NCI-H510A (cell line): ENCODE results near the gene SUN2.
A peak's percentile ranks its signal among the peaks of the same experiment; 100 is the strongest.
"Not testable (repeated sequence)": the region's sequence is repeated elsewhere in the genome, so short reads cannot be mapped to it uniquely, and the experiment has no call there.

Experiments
- DNase-seq: peaks from one replicate; lab custom pipeline; 2025; lab: John Stamatoyannopoulos, UW

The SUN2 gene

GRCh38 chr22:38755911-38756532 lies at the start of gene SUN2:
TSS of gene SUN2 (minus strand) at chr22:38755998. CDS start at chr22:38752628, 3,370 bp downstream.
- no peak for DNase-seq

- DNase-seq: not testable (repeated sequence)
These were observed 49.3 kb upstream of the SUN2 start for GRCh38 chr22:38805041-38805593.

GRCh38 chr22:38802671-38803121 lies 46.9 kb upstream of the SUN2 start:
- DNase-seq: no peak

GRCh38 chr22:38799265-38800002 lies 43.6 kb upstream of the SUN2 start:
- DNase-seq: no peak

- DNase-seq: no peak
These were observed 42.7 kb upstream of the SUN2 start for GRCh38 chr22:38798496-38798895.

GRCh38 chr22:38796262-38796957 lies 40.6 kb upstream of the SUN2 start:
- no peak for DNase-seq

- DNase-seq: no peak
These were observed 39.8 kb upstream of the SUN2 start for GRCh38 chr22:38795569-38795968.

- peak; percentile 84 for DNase-seq
These were observed 38.1 kb upstream of the SUN2 start, which contains the start of gene DNAL4 for GRCh38 chr22:38793721-38794466. TSS of gene DNAL4 (minus strand) at chr22:38794143. CDS start at chr22:38782731, 11,412 bp downstream.

GRCh38 chr22:38793317-38793716 lies 37.5 kb upstream of the SUN2 start:
- DNase-seq: no peak

GRCh38 chr22:38792833-38793232 lies 37.0 kb upstream of the SUN2 start:
- DNase-seq: no peak

- DNase-seq: no peak
These were observed 33.8 kb upstream of the SUN2 start for GRCh38 chr22:38789606-38790005.

- DNase-seq: no peak
These were observed 33.0 kb upstream of the SUN2 start for GRCh38 chr22:38788846-38789245.

- DNase-seq: no peak
These were observed 32.4 kb upstream of the SUN2 start for GRCh38 chr22:38788021-38788816.

- DNase-seq: no peak
These were observed 30.8 kb upstream of the SUN2 start for GRCh38 chr22:38786631-38787030.

GRCh38 chr22:38784856-38785255 lies 29.1 kb upstream of the SUN2 start:
- no peak for DNase-seq

- no peak for DNase-seq
These were observed 28.2 kb upstream of the SUN2 start for GRCh38 chr22:38784035-38784434.

- DNase-seq: no peak
These were observed 27.4 kb upstream of the SUN2 start for GRCh38 chr22:38783095-38783615.

- no peak for DNase-seq
These were observed 26.8 kb upstream of the SUN2 start for GRCh38 chr22:38782402-38783094.

- no peak for DNase-seq
These were observed 25.2 kb upstream of the SUN2 start for GRCh38 chr22:38781033-38781432.

- DNase-seq: no peak
These were observed 21.4 kb upstream of the SUN2 start for GRCh38 chr22:38777087-38777671.
